Calu3 (cell line): ENCODE data around the gene GRWD1. TPM values are rescaled to one million over a fixed set of nuclear protein-coding genes. Genes with fewer than 3 reads are reported as not detected.

Experiments
- BruUV-seq: library from RNA; stranded (reverse); fragments of 400-500 nt; replicated peaks from 2 replicates; lab custom pipeline; 2021; lab: Mats Ljungman, UMichigan
- CTCF ChIA-PET: fragments of 300-600 bp; sonication (Branson Sonifier 250); formaldehyde crosslinking; loops from one replicate; lab custom pipeline; 2022; ENCODE audit warnings: antibody characterized with exemption; lab: Charles Lee
- DNase-seq: peaks from one replicate; pipeline ENCODE4 v3.0.0; 2022
- H3K27ac Mint-ChIP-seq: one replicate; pipeline ENCODE4 v1.8.0; 2022; ENCODE audit warnings: mixed read lengths; ENCODE audit not compliant: unreplicated experiment
- H3K27me3 Mint-ChIP-seq: one replicate; pipeline ENCODE4 v1.8.0; 2022; ENCODE audit warnings: mixed read lengths; ENCODE audit not compliant: unreplicated experiment
- H3K36me3 Mint-ChIP-seq: one replicate; pipeline ENCODE4 v1.8.0; 2022; ENCODE audit warnings: mild to moderate bottlenecking, moderate library complexity, mixed read lengths; ENCODE audit not compliant: insufficient read depth, unreplicated experiment
- H3K4me1 Mint-ChIP-seq: one replicate; pipeline ENCODE4 v1.8.0; 2022; ENCODE audit warnings: mild to moderate bottlenecking, low read depth, mixed read lengths; ENCODE audit not compliant: unreplicated experiment
- H3K4me3 Mint-ChIP-seq: one replicate; pipeline ENCODE4 v1.8.0; 2022; ENCODE audit warnings: mild to moderate bottlenecking, low read depth, moderate library complexity, mixed read lengths; ENCODE audit not compliant: unreplicated experiment
- H3K9me3 Mint-ChIP-seq: one replicate; pipeline ENCODE4 v1.8.0; 2022; ENCODE audit warnings: low read depth, mixed read lengths; ENCODE audit not compliant: unreplicated experiment
- intact Hi-C: fragments of 100-400 bp; cut with micrococcal nuclease; formaldehyde crosslinking; loops from one replicate; pipeline ENCODE4 v1.10.0; 2022; ENCODE audit not compliant: unreplicated experiment
- total RNA-seq: library from RNA; stranded (reverse); gene quantifications from 2 replicates; pipeline ENCODE4 v1.2.3, GENCODE V29; 2022
- TF ChIP-seq, protein P1 (sequence below): fragments of 200-600 bp; IDR thresholded peaks from one replicate; pipeline ENCODE4 v1.8.0; 2022; ENCODE audit warnings: antibody characterized with exemption; ENCODE audit not compliant: unreplicated experiment

GRWD1 gene
- total RNA-seq, 1 experiment from 2014 or later = 75.0 TPM

GRCh38 chr19:48417421-48417820 is 28.4 kb upstream of the GRWD1 start:
- Mint-ChIP-seq H3K4me3 (no peak overlapping the region), H3K27me3 (peaks cover 37% of the 10 kb centered on the region), H3K27ac (no peak overlapping the region), H3K9me3 (no peaks in the 10 kb centered on the region), H3K36me3 (no peaks in the 10 kb centered on the region), H3K4me1 (no peaks in the 10 kb centered on the region)
- intact Hi-C loops = no loop called here
- CTCF ChIA-PET = interaction anchor here (0.6 kb wide), 1 partner anchor 40 kb away, joined by 3 read pairs; no protein-coding TSS in a partner anchor
- BruUV-seq = no TSS peak
- TF ChIP-seq, protein P1, sequence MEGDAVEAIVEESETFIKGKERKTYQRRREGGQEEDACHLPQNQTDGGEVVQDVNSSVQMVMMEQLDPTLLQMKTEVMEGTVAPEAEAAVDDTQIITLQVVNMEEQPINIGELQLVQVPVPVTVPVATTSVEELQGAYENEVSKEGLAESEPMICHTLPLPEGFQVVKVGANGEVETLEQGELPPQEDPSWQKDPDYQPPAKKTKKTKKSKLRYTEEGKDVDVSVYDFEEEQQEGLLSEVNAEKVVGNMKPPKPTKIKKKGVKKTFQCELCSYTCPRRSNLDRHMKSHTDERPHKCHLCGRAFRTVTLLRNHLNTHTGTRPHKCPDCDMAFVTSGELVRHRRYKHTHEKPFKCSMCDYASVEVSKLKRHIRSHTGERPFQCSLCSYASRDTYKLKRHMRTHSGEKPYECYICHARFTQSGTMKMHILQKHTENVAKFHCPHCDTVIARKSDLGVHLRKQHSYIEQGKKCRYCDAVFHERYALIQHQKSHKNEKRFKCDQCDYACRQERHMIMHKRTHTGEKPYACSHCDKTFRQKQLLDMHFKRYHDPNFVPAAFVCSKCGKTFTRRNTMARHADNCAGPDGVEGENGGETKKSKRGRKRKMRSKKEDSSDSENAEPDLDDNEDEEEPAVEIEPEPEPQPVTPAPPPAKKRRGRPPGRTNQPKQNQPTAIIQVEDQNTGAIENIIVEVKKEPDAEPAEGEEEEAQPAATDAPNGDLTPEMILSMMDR = no peak
- DNase-seq = no peak

DNA sequence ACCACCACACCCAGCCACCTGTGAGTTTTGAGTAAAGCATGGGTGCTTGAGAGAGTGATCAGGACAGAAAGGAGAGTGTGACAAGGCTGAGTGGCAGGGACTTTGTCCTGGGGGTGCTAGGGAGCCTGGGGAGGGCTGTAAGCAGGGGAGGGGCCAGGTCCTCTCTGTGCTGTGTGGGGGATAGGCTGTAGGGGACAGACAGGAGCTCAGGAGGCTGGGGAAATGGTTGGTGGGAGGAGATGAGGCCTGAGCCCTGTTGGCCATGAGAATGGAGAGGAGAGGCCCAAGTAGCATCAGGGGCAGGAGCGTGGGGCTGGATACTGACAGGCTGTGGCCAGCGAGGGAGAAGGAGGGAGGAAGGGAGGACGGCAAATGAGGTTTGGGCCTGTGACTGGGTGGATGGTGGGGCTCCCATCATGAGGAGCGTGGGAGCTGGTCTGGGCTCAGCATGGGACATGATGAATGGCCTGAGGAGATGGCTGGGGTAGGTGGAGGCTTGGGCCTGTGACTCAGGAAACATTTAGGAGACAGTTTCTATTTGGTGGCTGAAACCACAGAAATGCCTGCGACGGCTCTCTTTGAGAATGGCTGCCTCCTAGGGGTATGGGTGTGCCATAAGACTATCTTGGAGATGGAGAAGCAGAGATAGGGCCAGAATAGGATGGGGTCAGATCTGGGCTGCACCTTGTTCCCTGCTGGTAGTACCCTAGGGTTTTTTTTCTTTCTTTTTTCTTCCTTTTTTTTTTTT is 27.3 kb upstream of the GRWD1 start:
- no peak for DNase-seq
- TF ChIP-seq, protein P1 = no peak
- intact Hi-C loops = no loop called here
- no TSS peak for BruUV-seq
- Mint-ChIP-seq H3K27me3 (peaks cover 34% of the 10 kb centered on the region), H3K27ac (no peak overlapping the region), H3K4me1 (peaks cover 5% of the 10 kb centered on the region), H3K9me3 (no peaks in the 10 kb centered on the region), H3K4me3 (no peak overlapping the region), H3K36me3 (no peaks in the 10 kb centered on the region)
- CTCF ChIA-PET = no interaction called here

GRCh38 chr19:48419158-48419920 is 26.4 kb upstream of the GRWD1 start:
- no peak for DNase-seq

GRCh38 chr19:48421548-48421947 is 24.2 kb upstream of the GRWD1 start:
- CTCF ChIA-PET = no interaction called here
- intact Hi-C loops = no loop called here
- H3K27me3 Mint-ChIP-seq = peaks cover 13% of the 10 kb centered on the region
- BruUV-seq = no TSS peak
- H3K36me3 Mint-ChIP-seq = no peaks in the 10 kb centered on the region
- no peak overlapping the region for H3K27ac Mint-ChIP-seq
- TF ChIP-seq, protein P1 = no peak
- H3K4me1 Mint-ChIP-seq = peaks cover 19% of the 10 kb centered on the region
- no peak overlapping the region for H3K4me3 Mint-ChIP-seq
- no peak for DNase-seq
- no peaks in the 10 kb centered on the region for H3K9me3 Mint-ChIP-seq

More at GRCh38 chr19:48419158-48419920, 26.4 kb upstream of the GRWD1 start:
- intact Hi-C loops = no loop called here
- Mint-ChIP-seq H3K27me3 (peaks cover 25% of the 10 kb centered on the region), H3K27ac (no peak overlapping the region), H3K4me3 (no peak overlapping the region), H3K36me3 (no peaks in the 10 kb centered on the region), H3K4me1 (peaks cover 9% of the 10 kb centered on the region), H3K9me3 (no peaks in the 10 kb centered on the region)
- TF ChIP-seq, protein P1 = no peak
- no TSS peak for BruUV-seq
- CTCF ChIA-PET = no interaction called here
